Fibroblast of lung (primary cell): ENCODE results near the gene SLC22A12.

Source experiments
- EZH2 ChIP-seq: IDR thresholded peaks from 2 replicates; pipeline ENCODE4 v1.5.1; 2012; ENCODE audit warnings: low read length, control low read depth, mild to moderate bottlenecking; ENCODE audit errors: missing control alignments
- TF ChIP-seq, protein P1 (sequence below), 2 donors: IDR thresholded peaks in 1 of 2; conservative IDR thresholded peaks in 1 of 2; 1 replicate in 1 of 2; 2 replicates in 1 of 2; pipeline ENCODE4 v1.5.1; 2011 to 2012; ENCODE audit warnings: low read length in 2 of 2, control low read depth in 1 of 2, inconsistent platforms in 1 of 2, low read depth in 1 of 2, mild to moderate bottlenecking in 1 of 2

DNA sequence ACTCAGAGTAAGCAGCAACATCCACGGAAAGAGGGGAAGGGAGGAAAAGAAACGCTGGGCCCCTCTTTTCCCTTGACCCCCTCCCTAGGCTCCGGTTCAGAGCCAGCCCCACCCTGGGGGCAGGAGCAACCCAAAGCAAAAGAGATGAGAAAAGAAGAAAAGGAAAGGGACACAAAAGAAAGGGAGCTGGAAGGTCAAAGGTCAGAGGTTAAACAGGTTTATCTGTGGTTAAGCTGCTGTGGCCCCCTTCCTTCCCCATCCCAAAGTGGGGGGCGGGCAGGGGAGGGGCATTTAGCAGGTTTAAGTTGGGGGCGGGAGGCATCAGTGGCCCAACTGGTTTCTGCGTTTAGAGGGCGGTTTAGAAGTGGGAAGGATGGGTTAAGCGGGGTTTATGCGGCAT lies 35.6 kb downstream of the SLC22A12 start:
- TF ChIP-seq, protein P1, sequence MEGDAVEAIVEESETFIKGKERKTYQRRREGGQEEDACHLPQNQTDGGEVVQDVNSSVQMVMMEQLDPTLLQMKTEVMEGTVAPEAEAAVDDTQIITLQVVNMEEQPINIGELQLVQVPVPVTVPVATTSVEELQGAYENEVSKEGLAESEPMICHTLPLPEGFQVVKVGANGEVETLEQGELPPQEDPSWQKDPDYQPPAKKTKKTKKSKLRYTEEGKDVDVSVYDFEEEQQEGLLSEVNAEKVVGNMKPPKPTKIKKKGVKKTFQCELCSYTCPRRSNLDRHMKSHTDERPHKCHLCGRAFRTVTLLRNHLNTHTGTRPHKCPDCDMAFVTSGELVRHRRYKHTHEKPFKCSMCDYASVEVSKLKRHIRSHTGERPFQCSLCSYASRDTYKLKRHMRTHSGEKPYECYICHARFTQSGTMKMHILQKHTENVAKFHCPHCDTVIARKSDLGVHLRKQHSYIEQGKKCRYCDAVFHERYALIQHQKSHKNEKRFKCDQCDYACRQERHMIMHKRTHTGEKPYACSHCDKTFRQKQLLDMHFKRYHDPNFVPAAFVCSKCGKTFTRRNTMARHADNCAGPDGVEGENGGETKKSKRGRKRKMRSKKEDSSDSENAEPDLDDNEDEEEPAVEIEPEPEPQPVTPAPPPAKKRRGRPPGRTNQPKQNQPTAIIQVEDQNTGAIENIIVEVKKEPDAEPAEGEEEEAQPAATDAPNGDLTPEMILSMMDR (conservative IDR thresholded peaks at IDR 0.05 in 1 of 2, IDR thresholded peaks at IDR 0.05 in 1 of 2; ENCODE audit: low read depth in 1 of 2, low read length in 2 of 2) = no peak
- TF ChIP-seq EZH2 = no peak
